MCF 10A (cell line): ENCODE results near the gene EIF1AD. TPM values are rescaled to one million over a fixed set of nuclear protein-coding genes. Genes with fewer than 3 reads are reported as not detected.
A peak's percentile ranks its signal among the peaks of the same experiment; 100 is the strongest.

Experiments
- BruUV-seq: library from RNA; stranded (reverse); fragments of 400-500 nt; replicated peaks from 2 replicates; lab custom pipeline; 2021; lab: Mats Ljungman, UMichigan
- CTCF ChIA-PET: fragments of 300-600 bp; sonication (Branson Sonifier 250); formaldehyde crosslinking; extraction: SDS; loops from one replicate; lab custom pipeline; 2021; ENCODE audit warnings: antibody characterized with exemption, inconsistent platforms; lab: Yijun Ruan, JAX
- POLR2A ChIA-PET: fragments of 300-600, 350-650 bp; sonication (Branson Sonifier 250); formaldehyde crosslinking; extraction: SDS; loops from one replicate; lab custom pipeline; 2020; ENCODE audit warnings: antibody characterized with exemption, inconsistent platforms; lab: Yijun Ruan, JAX
- DNase-seq: peaks from one replicate; pipeline ENCODE4 v3.0.0-alpha.2; 2018; ENCODE audit not compliant: unreplicated experiment
- H3K27ac Mint-ChIP-seq: one replicate; pipeline ENCODE4 v1.8.0; 2022; ENCODE audit warnings: mild to moderate bottlenecking, low read depth, mixed read lengths; ENCODE audit not compliant: unreplicated experiment
- H3K27me3 Mint-ChIP-seq: one replicate; pipeline ENCODE4 v1.8.0; 2022; ENCODE audit warnings: mixed read lengths; ENCODE audit not compliant: insufficient read depth, unreplicated experiment
- H3K36me3 Mint-ChIP-seq: one replicate; pipeline ENCODE4 v1.8.0; 2022; ENCODE audit warnings: mild to moderate bottlenecking, moderate library complexity, mixed read lengths; ENCODE audit not compliant: insufficient read depth, unreplicated experiment
- H3K4me1 Mint-ChIP-seq: one replicate; pipeline ENCODE4 v1.8.0; 2022; ENCODE audit warnings: mixed read lengths; ENCODE audit not compliant: insufficient read depth, unreplicated experiment
- H3K4me3 Mint-ChIP-seq: one replicate; pipeline ENCODE4 v1.8.0; 2022; ENCODE audit warnings: mild to moderate bottlenecking, moderate library complexity, mixed read lengths; ENCODE audit not compliant: unreplicated experiment
- H3K9me3 Mint-ChIP-seq: one replicate; pipeline ENCODE4 v1.8.0; 2022; ENCODE audit warnings: mixed read lengths; ENCODE audit not compliant: unreplicated experiment
- intact Hi-C: fragments of 100-400 bp; cut with micrococcal nuclease; formaldehyde crosslinking; loops from 2 replicates; pipeline ENCODE4 v1.14.1; 2022
- total RNA-seq: library from RNA; stranded (reverse); gene quantifications from 2 replicates; pipeline ENCODE4 v1.2.3, GENCODE V29; 2022
- TF ChIP-seq, protein P1 (sequence below): fragments of 200-600 bp; IDR thresholded peaks from one replicate; pipeline ENCODE4 v1.8.0; 2022; ENCODE audit warnings: antibody characterized with exemption, mild to moderate bottlenecking; ENCODE audit not compliant: unreplicated experiment

The EIF1AD gene
- total RNA-seq, 1 experiment from 2014 or later, result 21.7 TPM

DNA sequence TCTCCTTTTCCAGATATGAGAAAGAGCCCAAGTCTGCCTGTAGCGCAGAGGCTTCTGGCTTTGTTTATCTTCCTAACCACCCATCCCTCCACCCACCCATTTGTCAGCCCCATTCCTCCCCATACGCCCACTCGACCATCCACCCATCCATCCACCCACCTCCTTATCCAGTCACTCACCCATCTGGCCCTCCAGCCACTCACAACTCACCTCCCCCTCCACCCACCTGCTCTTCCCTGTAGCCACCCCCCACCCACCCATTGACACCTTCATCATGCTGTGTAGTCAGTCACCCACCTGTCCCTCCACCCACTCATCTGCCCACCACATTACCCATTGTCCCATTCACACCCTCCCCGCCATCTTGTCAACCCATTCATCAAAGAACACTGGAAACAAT lies 15.4 kb upstream of the EIF1AD start:
- DNase-seq, result no peak
- TF ChIP-seq, protein P1, sequence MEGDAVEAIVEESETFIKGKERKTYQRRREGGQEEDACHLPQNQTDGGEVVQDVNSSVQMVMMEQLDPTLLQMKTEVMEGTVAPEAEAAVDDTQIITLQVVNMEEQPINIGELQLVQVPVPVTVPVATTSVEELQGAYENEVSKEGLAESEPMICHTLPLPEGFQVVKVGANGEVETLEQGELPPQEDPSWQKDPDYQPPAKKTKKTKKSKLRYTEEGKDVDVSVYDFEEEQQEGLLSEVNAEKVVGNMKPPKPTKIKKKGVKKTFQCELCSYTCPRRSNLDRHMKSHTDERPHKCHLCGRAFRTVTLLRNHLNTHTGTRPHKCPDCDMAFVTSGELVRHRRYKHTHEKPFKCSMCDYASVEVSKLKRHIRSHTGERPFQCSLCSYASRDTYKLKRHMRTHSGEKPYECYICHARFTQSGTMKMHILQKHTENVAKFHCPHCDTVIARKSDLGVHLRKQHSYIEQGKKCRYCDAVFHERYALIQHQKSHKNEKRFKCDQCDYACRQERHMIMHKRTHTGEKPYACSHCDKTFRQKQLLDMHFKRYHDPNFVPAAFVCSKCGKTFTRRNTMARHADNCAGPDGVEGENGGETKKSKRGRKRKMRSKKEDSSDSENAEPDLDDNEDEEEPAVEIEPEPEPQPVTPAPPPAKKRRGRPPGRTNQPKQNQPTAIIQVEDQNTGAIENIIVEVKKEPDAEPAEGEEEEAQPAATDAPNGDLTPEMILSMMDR, result no peak
- intact Hi-C loops, result no loop called here
- BruUV-seq, result no TSS peak
- H3K4me1 Mint-ChIP-seq, result peaks cover 12% of the 10 kb centered on the region
- no peaks in the 10 kb centered on the region for H3K36me3 Mint-ChIP-seq
- no peak overlapping the region for H3K4me3 Mint-ChIP-seq
- H3K27me3 Mint-ChIP-seq, result no peaks in the 10 kb centered on the region
- CTCF ChIA-PET, result interaction anchor here (0.5 to 2.2 kb wide), 4 partner anchors 28 to 38 kb away, joined by 3 to 4 read pairs (median 4); no protein-coding TSS in a partner anchor
- no peaks in the 10 kb centered on the region for H3K9me3 Mint-ChIP-seq
- POLR2A ChIA-PET, result interaction anchor here (1.6 kb wide), 1 partner anchor 15 kb away, joined by 7 read pairs; the partner anchor contains the start of genes BANF1 and EIF1AD
- H3K27ac Mint-ChIP-seq, result no peak overlapping the region

DNA sequence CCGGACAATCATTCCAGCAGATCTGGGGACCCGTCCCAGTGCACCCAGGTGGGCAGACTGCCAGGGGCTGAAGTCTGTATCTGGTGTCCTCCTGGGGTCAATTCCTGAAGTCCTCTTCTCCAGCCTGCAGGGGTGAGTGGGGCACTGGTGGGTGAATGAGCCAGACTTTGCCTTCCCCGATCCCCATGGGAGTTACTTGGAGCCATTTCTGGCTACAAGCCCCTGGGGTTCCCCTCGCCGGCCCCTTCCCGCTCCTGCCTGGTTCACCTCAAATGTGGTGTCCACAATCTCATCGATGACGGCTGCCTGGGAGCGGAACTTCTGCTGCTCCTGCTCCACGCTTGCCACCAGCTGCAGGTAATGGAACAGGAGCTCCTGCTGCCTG lies 14.8 kb upstream of the EIF1AD start:
- TF ChIP-seq, protein P1, result no peak
- no peak for DNase-seq
- Mint-ChIP-seq H3K4me3 (no peak overlapping the region), H3K36me3 (no peaks in the 10 kb centered on the region), H3K4me1 (peaks cover 11% of the 10 kb centered on the region), H3K27me3 (no peaks in the 10 kb centered on the region), H3K27ac (no peak overlapping the region), H3K9me3 (no peaks in the 10 kb centered on the region)
- ChIA-PET CTCF (interaction anchor here (0.6 to 2.2 kb wide), 2 partner anchors 11 to 29 kb away, joined by 3 to 4 read pairs; no protein-coding TSS in a partner anchor), POLR2A (interaction anchor here (1.6 kb wide), 1 partner anchor 15 kb away, joined by 7 read pairs; the partner anchor contains the start of genes BANF1 and EIF1AD)
- intact Hi-C loops, result no loop called here
- no TSS peak for BruUV-seq

DNA sequence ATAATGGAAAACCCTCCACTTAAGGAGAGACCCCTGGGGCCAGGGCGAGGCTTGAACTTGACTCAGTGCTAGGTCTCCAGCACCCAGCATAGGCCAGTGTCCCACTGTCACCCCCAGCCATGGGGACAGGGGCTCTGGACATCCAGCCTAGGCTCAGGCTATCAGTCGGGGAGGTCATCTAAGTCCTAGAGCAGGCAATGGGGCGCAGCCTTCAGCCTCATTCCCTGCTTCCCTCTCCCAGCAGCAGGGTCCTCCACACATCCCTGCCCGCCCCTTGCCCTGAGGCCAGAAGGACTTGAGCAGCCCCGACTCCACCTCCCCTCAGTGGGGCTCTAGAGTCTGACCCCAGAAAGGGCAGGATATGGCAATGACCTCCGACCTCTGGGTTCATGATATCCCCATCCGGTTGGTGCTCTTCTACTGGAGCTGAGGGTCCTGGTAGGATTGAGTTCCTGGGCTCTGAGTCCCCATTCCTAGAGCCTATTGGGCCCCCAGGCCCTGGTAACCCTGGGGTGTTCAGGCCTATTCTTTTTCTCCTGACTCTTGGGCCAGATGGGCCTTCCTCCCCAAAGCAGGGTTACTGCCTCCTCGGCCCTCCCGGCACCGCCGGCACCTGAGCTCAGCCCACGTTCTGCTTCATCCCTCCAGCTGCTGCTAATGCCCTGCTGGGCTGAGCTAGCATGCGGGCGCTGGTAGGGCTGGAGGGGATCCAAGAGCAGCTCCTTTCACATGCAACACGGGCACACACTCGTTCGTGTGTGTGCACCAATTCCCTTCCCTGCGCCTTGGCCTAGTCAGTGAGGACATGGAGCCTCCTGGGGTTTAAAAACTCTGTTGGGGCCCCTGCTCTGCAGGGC lies 14.2 kb upstream of the EIF1AD start:
- POLR2A ChIA-PET, result no interaction called here
- H3K4me1 Mint-ChIP-seq, result peaks cover 11% of the 10 kb centered on the region
- no peak overlapping the region for H3K27ac Mint-ChIP-seq
- intact Hi-C loops, result no loop called here
- no peak for DNase-seq
- H3K27me3 Mint-ChIP-seq, result no peaks in the 10 kb centered on the region
- H3K9me3 Mint-ChIP-seq, result no peaks in the 10 kb centered on the region
- TF ChIP-seq, protein P1, result no peak
- no TSS peak for BruUV-seq
- H3K36me3 Mint-ChIP-seq, result no peaks in the 10 kb centered on the region
- CTCF ChIA-PET, result interaction anchor here (0.6 kb wide), 1 partner anchor 11 kb away, joined by 3 read pairs; no protein-coding TSS in a partner anchor
- no peak overlapping the region for H3K4me3 Mint-ChIP-seq

DNA sequence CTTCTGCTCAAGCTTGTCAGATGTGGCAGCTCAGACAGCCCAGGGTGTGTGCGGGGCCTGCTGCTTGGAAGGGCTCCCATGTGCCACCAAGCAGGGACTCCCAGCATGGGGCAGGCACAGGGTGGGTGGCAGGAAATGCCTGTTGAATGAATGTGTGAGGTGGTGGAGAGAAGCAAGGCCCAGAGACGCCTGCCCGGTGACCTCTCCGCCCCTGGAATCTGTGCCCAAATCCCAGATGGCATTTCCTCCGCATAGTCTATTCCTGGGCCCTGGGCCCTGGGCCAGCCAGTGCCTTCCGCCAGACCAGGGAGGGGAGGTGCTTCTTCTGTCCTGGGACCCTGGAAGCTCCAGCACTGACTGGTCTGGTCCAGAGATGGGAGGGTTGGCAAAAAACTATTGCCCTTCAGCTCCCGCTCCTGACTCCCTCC lies 13.5 kb upstream of the EIF1AD start:
- intact Hi-C loops, result no loop called here
- peaks cover 11% of the 10 kb centered on the region for H3K4me1 Mint-ChIP-seq
- DNase-seq, result peak; percentile 56
- no peaks in the 10 kb centered on the region for H3K9me3 Mint-ChIP-seq
- TF ChIP-seq, protein P1, result no peak
- H3K4me3 Mint-ChIP-seq, result no peak overlapping the region
- no peaks in the 10 kb centered on the region for H3K27me3 Mint-ChIP-seq
- CTCF ChIA-PET, result interaction anchor here (0.8 kb wide), 1 partner anchor 136 kb away, joined by 3 read pairs; no protein-coding TSS in a partner anchor
- peak overlapping the region; percentile 70 for H3K27ac Mint-ChIP-seq
- BruUV-seq, result no TSS peak
- POLR2A ChIA-PET, result no interaction called here
- H3K36me3 Mint-ChIP-seq, result no peaks in the 10 kb centered on the region
